HCT116 (cell line): ENCODE results near the gene WWOX.

Experiments used
- CTCF ChIP-seq, 3 experiments: fragments of 200-600 bp in 1 of 3; sonication (generic) in 1 of 3; IDR thresholded peaks in 2 of 3; conservative IDR thresholded peaks in 1 of 3; 2 replicates each; pipeline ENCODE4 v1.5.1; 2012 to 2017; ENCODE audit warnings: low read depth in 2 of 3, low read length in 2 of 3, antibody characterized with exemption in 1 of 3, borderline replicate concordance in 1 of 3, control low read depth in 1 of 3, mild to moderate bottlenecking in 1 of 3, mixed read lengths in 1 of 3, mixed run types in 1 of 3, moderate library complexity in 1 of 3; ENCODE audit not compliant: insufficient read depth in 1 of 3
- EZH2 ChIP-seq: fragments of 200-600 bp; sonication (generic); IDR thresholded peaks from 2 replicates; pipeline ENCODE4 v1.6.1; 2017; ENCODE audit warnings: antibody characterized with exemption, mixed run types
- RAD21 ChIP-seq: IDR thresholded peaks from 2 replicates; pipeline ENCODE4 v1.6.1; 2012; ENCODE audit warnings: low read depth, mild to moderate bottlenecking
- SIN3A ChIP-seq: IDR thresholded peaks from 2 replicates; pipeline ENCODE4 v1.6.1; 2012; ENCODE audit warnings: low read depth

DNA sequence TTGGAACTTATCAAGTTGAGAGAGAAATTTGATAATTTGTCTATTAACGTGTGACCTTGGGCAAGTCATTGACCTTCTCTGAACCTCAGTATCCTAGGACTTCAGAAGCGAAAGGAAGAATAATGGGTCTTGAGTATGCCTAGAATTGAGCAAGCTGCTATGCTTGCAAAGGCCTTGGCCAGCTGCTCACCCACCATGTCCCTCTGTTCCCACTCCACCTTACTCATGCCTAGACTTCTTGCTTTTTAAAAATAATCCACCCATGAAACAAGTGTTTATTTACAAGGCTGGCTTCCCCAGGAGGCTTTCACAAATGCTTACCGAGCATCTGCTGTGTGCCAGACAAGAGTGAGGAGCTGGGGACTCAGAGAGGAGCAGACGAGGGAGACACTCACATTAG is 910.4 kb downstream of the WWOX start:
- TF ChIP-seq EZH2 (no peak), SIN3A (no peak), CTCF (IDR thresholded peaks at IDR 0.05 in 2 of 3, conservative IDR thresholded peaks at IDR 0.05 in 1 of 3; ENCODE audit: borderline replicate concordance in 1 of 3, insufficient read depth in 1 of 3, low read depth in 2 of 3, low read length in 2 of 3) (no peak), RAD21 (no peak)
